ENCODE results near the gene MTAP.

DNA sequence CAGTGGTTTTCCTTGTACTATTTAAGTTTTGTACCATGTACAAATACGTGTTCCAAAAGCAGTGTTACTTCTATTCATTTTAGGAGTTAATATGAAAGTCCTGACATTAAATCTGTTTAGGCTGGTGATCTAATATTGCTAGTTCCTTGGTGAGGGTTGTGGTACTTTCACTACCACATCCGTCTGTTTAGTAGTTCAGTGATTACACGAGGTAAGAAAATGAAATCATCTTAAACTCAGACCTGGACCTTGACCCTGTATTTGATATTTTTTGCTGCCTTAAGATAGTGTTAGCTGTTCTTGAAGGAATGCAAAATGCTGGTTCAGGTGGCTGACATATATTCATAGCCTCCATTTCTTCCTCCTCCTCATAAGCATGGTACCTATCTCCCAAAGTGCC is 50.3 kb downstream of the MTAP start:
- TF ChIP-seq, protein P1, sequence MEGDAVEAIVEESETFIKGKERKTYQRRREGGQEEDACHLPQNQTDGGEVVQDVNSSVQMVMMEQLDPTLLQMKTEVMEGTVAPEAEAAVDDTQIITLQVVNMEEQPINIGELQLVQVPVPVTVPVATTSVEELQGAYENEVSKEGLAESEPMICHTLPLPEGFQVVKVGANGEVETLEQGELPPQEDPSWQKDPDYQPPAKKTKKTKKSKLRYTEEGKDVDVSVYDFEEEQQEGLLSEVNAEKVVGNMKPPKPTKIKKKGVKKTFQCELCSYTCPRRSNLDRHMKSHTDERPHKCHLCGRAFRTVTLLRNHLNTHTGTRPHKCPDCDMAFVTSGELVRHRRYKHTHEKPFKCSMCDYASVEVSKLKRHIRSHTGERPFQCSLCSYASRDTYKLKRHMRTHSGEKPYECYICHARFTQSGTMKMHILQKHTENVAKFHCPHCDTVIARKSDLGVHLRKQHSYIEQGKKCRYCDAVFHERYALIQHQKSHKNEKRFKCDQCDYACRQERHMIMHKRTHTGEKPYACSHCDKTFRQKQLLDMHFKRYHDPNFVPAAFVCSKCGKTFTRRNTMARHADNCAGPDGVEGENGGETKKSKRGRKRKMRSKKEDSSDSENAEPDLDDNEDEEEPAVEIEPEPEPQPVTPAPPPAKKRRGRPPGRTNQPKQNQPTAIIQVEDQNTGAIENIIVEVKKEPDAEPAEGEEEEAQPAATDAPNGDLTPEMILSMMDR (IDR thresholded peaks at IDR 0.05; ENCODE audit: poor library complexity, severe bottlenecking), result no peak
- no peak for TF ChIP-seq RAD21 (conservative IDR thresholded peaks at IDR 0.05)
- TF ChIP-seq EZH2 (IDR thresholded peaks at IDR 0.05; ENCODE audit: borderline replicate concordance, insufficient read depth, low read length, poor library complexity, severe bottlenecking), result no peak
- TF ChIP-seq EP300 (conservative IDR thresholded peaks at IDR 0.05; ENCODE audit: poor library complexity, severe bottlenecking), result no peak
- TF ChIP-seq POLR2AphosphoS5 (IDR thresholded peaks at IDR 0.05), result no peak

Data from neural cell (in vitro differentiated cells).